GM12878 (cell line): Measurements from ENCODE around the gene KDM1B. TPM values are rescaled to one million over a fixed set of nuclear protein-coding genes. Genes with fewer than 3 reads are reported as not detected.
A peak's percentile ranks its signal among the peaks of the same experiment; 100 is the strongest.

ENCODE experiments used
- ATAC-seq: fragments of 200-7000 bp; cut with Tn5 transposase; 3 replicates; pipeline ENCODE4 v1.9.1; 2020; ENCODE audit warnings: mild to moderate bottlenecking, moderate library complexity
- BruUV-seq: library from RNA; stranded (reverse); fragments of 400-500 nt; replicated peaks from 2 replicates; lab custom pipeline; 2021; lab: Mats Ljungman, UMichigan
- CTCF ChIA-PET: fragments of 300-600 bp; sonication (Branson Sonifier 250); formaldehyde crosslinking; extraction: SDS; loops from one replicate; lab custom pipeline; 2021; ENCODE audit warnings: inconsistent platforms; lab: Yijun Ruan, JAX
- POLR2A ChIA-PET: fragments of 350-600 bp; formaldehyde crosslinking; extraction: SDS; loops from one replicate; lab custom pipeline; 2021; ENCODE audit warnings: inconsistent platforms; lab: Charles Lee
- RAD21 ChIA-PET: fragments of 300-600 bp; sonication (Branson Sonifier 250); formaldehyde crosslinking; loops from one replicate; lab custom pipeline; 2023; ENCODE audit warnings: antibody characterized with exemption; ENCODE audit not compliant: unreplicated experiment; lab: Charles Lee
- SMC1A ChIA-PET: fragments of 300-600 bp; sonication (Branson Sonifier 250); formaldehyde crosslinking; loops from one replicate; lab custom pipeline; 2023; ENCODE audit not compliant: unreplicated experiment, uncharacterized antibody; lab: Charles Lee
- DNase-seq: peaks from one replicate; pipeline ENCODE4 v3.0.0-alpha.2; 2011; ENCODE audit warnings: low read depth, low spot score
- FAIRE-seq: peaks from 3 replicates; lab custom pipeline; 2011; peaks lifted over from hg19 to GRCh38; lab: Jason Lieb, UNC
- H2AFZ ChIP-seq: 2 replicates; pipeline ENCODE4 v1.6.0; 2011; ENCODE audit warnings: low read depth, low read length, control low read depth; ENCODE audit not compliant: control insufficient read depth
- H3K27ac ChIP-seq: 2 replicates; pipeline ENCODE4 v1.5.1; 2011; ENCODE audit warnings: control low read depth; ENCODE audit not compliant: control insufficient read depth, insufficient read depth
- H3K27me3 ChIP-seq, 2 experiments: replicated peaks in 1 of 2; 2 replicates each; pipeline versions ENCODE4 v1.6.0 to v1.6.1; 2011; ENCODE audit warnings: low read length in 1 of 2; ENCODE audit not compliant: control insufficient read depth in 2 of 2, insufficient read depth in 2 of 2
- H3K36me3 ChIP-seq, 2 experiments: 2 replicates each; pipeline ENCODE4 v1.5.1; 2011; ENCODE audit warnings: low read length in 1 of 2; ENCODE audit not compliant: control insufficient read depth in 2 of 2, insufficient read depth in 2 of 2
- H3K4me1 ChIP-seq: 2 replicates; pipeline ENCODE4 v1.6.1; 2011; ENCODE audit warnings: mild to moderate bottlenecking, low read length, moderate library complexity, mixed read lengths; ENCODE audit not compliant: control insufficient read depth, insufficient read depth
- H3K4me2 ChIP-seq: 2 replicates; pipeline ENCODE4 v1.6.0; 2011; ENCODE audit warnings: control low read depth; ENCODE audit not compliant: control insufficient read depth, insufficient read depth
- H3K4me3 ChIP-seq: fragments of 200-600 bp; sonication (generic); 2 replicates; pipeline ENCODE4 v1.5.1; 2016
- H3K79me2 ChIP-seq: 2 replicates; pipeline ENCODE4 v1.6.0; 2011; ENCODE audit warnings: low read length; ENCODE audit not compliant: control insufficient read depth, insufficient read depth
- H3K9ac ChIP-seq: 2 replicates; pipeline ENCODE4 v1.8.0; 2011; ENCODE audit warnings: low read length, control low read depth, mixed read lengths; ENCODE audit not compliant: control insufficient read depth, insufficient read depth
- H3K9me3 ChIP-seq: replicated peaks from 3 replicates; pipeline ENCODE4 v1.5.1; 2011; ENCODE audit warnings: mild to moderate bottlenecking, low read length; ENCODE audit not compliant: control insufficient read depth, insufficient read depth
- H4K20me1 ChIP-seq: 2 replicates; pipeline ENCODE4 v1.6.0; 2011; ENCODE audit not compliant: control insufficient read depth, insufficient read depth
- DPF2 ChIP-seq: fragments of 450-650 bp; IDR thresholded peaks from 2 replicates; pipeline ENCODE4 v1.6.1; 2017; ENCODE audit warnings: mild to moderate bottlenecking
- EED ChIP-seq: sonication (generic); IDR thresholded peaks from 2 replicates; pipeline ENCODE4 v1.6.1; 2016; ENCODE audit warnings: antibody characterized with exemption, low read depth
- FOXM1 ChIP-seq: IDR thresholded peaks from 2 replicates; pipeline ENCODE4 v1.6.1; 2012; ENCODE audit warnings: low read depth, mild to moderate bottlenecking, inconsistent platforms, low read length, moderate library complexity
- GATAD2B ChIP-seq: fragments of 450-650 bp; conservative IDR thresholded peaks from 2 replicates; pipeline ENCODE4 v1.6.1; 2017; ENCODE audit warnings: low read depth, mild to moderate bottlenecking, moderate library complexity
- HCFC1 ChIP-seq: fragments of 150-350 bp; IDR thresholded peaks from 2 replicates; pipeline ENCODE4 v1.6.1; 2014; ENCODE audit warnings: low read length
- MEF2A ChIP-seq: IDR thresholded peaks from 2 replicates; pipeline ENCODE4 v1.6.1; 2011; ENCODE audit warnings: low read depth, mild to moderate bottlenecking, low read length, moderate library complexity; ENCODE audit not compliant: insufficient read depth
- MEF2B ChIP-seq: fragments of 450-650 bp; IDR thresholded peaks from 2 replicates; pipeline ENCODE4 v1.6.1; 2018; ENCODE audit warnings: mild to moderate bottlenecking, moderate library complexity; ENCODE audit not compliant: partially characterized antibody, poor library complexity, severe bottlenecking
- MXI1 ChIP-seq: fragments of 150-350 bp; IDR thresholded peaks from 2 replicates; pipeline ENCODE4 v1.6.1; 2011; ENCODE audit warnings: low read depth, mild to moderate bottlenecking, inconsistent platforms, low read length, improper control_type of control experiment
- NFIC ChIP-seq: IDR thresholded peaks from 2 replicates; pipeline ENCODE4 v1.6.1; 2012; ENCODE audit warnings: low read depth, mild to moderate bottlenecking, inconsistent platforms, low read length, moderate library complexity
- RUNX3 ChIP-seq: IDR thresholded peaks from 2 replicates; pipeline ENCODE4 v1.6.1; 2012; ENCODE audit warnings: low read length, inconsistent platforms
- TBL1XR1 ChIP-seq: IDR thresholded peaks from 2 replicates; pipeline ENCODE4 v1.6.1; 2012; ENCODE audit warnings: low read depth, low read length, improper control_type of control experiment
- ZBTB11 ChIP-seq: fragments of 450-650 bp; formaldehyde crosslinking; IDR thresholded peaks from 2 replicates; pipeline ENCODE4 v1.5.0; 2022; ENCODE audit warnings: mild to moderate bottlenecking, missing genetic modification characterization
- ZBTB33 ChIP-seq: fragments of 450-650 bp; IDR thresholded peaks from 2 replicates; pipeline ENCODE4 v1.6.1; 2017; ENCODE audit warnings: mild to moderate bottlenecking
- WGBS: methylation state at CpG from one replicate; pipeline ENCODE4 v1.1.6; 2016; ENCODE audit warnings: low lambda C conversion rate; ENCODE audit not compliant: insufficient replicate concordance, insufficient coverage; ENCODE audit errors: missing lambda C conversion rate; 5-methylcytosine and 5-hydroxymethylcytosine counted together
- in situ Hi-C: fragments of 300-500 bp; cut with MboI; formaldehyde crosslinking; loops from 9 replicates; pipeline ENCODE4 v1.14.3; 2018; ENCODE audit warnings: mixed read lengths
- intact Hi-C: fragments of 100-400 bp; cut with micrococcal nuclease; formaldehyde crosslinking; loops from one replicate; pipeline ENCODE4 v1.14.2; 2022; ENCODE audit not compliant: unreplicated experiment
- polyA plus RNA-seq, 11 experiments: library from polyadenylated mRNA; depleted of rRNA in 4 of 11; unstranded in 6 of 11; stranded (reverse) in 5 of 11; fragments of >200 nt; fragmentation: Nextera tagmentation in 4 of 11; fragmentation: Illumina TruSeq in 1 of 11; extraction: Ambion mirVana in 4 of 11; extraction: Trizol in 1 of 11; gene quantifications; 1 replicate in 1 of 11; 2 replicates in 10 of 11; pipeline versions ENCODE4 v1.2.1 to v1.2.3, GENCODE V29; 2011 to 2016; ENCODE audit warnings: inconsistent platforms in 2 of 11, missing spikeins in 2 of 11, low read depth in 1 of 11
- total RNA-seq, 4 experiments: library from RNA; depleted of rRNA in 3 of 4; stranded (reverse); fragments of >200 nt in 3 of 4; fragmentation: Illumina TruSeq in 1 of 4; extraction: Trizol in 1 of 4; gene quantifications; 2 replicates each; pipeline versions ENCODE4 v1.2.1 to v1.2.3, GENCODE V29; 2013 to 2021
- TF ChIP-seq, protein P1 (sequence below): fragments of 150-350 bp; IDR thresholded peaks from 2 replicates; pipeline ENCODE4 v1.6.1; 2016; ENCODE audit warnings: low read depth, low read length

KDM1B gene
- total and polyA plus RNA-seq, 10 of the 15 experiments (the other 5 are each of a cell fraction or from before 2014, with no cell fraction given), result 1.7 to 22.5 (median 13.9) TPM

DNA sequence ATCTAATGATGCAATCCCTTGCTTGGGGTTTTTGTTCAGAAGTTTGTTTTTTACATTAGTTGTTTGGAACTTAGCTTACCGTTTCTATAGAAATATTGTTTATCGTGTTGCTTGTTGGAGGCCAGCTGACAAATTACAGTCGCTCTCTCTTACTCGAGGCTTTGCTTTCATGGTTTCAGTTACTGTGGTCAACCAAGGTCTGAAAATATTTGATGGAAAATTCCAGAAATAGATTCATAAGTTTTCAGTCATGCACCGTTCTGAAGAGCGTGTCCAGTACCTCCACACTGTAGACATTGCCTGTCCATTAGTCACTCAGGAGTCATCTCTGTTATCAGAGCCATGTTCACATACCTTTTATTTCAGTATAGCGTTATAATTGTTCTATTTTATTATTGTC is 61.2 kb downstream of the KDM1B start:
- Histone ChIP-seq H3K36me3 (peaks cover 0 to 11% of the 10 kb centered on the region in 2 experiments; a peak in 2 of 4 replicates), H3K9me3 (no peaks in the 10 kb centered on the region; the same call in 2 of the 3 replicates), H3K4me1 (peaks cover 50% of the 10 kb centered on the region), H2AFZ (no peak overlapping the region), H3K9ac (no peak overlapping the region), H4K20me1 (no peaks in the 10 kb centered on the region), H3K79me2 (no peaks in the 10 kb centered on the region), H3K4me3 (peak overlapping the region; percentile 0; the same call in 1 of the 2 replicates), H3K4me2 (0 out of 2 replicates have a peak overlapping the region, but pooled peaks have one; percentile 31), H3K27me3 (no peaks in the 10 kb centered on the region), H3K27ac (peak overlapping the region; percentile 70)
- no peak for FAIRE-seq
- WGBS, result 92% methylated on average over 7 of the region's 7 CpGs
- RAD21 ChIA-PET, result no interaction called here
- no peak for DNase-seq
- CTCF ChIA-PET, result interaction anchor here (0.7 kb wide), 1 partner anchor 401 kb away, joined by 3 read pairs; no protein-coding TSS in a partner anchor
- SMC1A ChIA-PET, result interaction anchor here (1.1 kb wide), 1 partner anchor 44 kb away, joined by 4 read pairs; no protein-coding TSS in a partner anchor
- no TSS peak for BruUV-seq
- POLR2A ChIA-PET, result interaction anchor here (0.9 to 1.2 kb wide), 2 partner anchors 61 to 62 kb away, joined by 3 to 4 read pairs; partner anchors contain the start of gene TPMT
- intact Hi-C loops, result no loop called here
- TF ChIP-seq EED, result no peak
- peak; percentile 74; the same call in 1 of the 2 replicates for TF ChIP-seq RUNX3
- TF ChIP-seq HCFC1, result no peak
- peak; percentile 36; the same call in 1 of the 2 replicates for TF ChIP-seq NFIC
- TF ChIP-seq ZBTB33, result no peak
- TF ChIP-seq, protein P1, sequence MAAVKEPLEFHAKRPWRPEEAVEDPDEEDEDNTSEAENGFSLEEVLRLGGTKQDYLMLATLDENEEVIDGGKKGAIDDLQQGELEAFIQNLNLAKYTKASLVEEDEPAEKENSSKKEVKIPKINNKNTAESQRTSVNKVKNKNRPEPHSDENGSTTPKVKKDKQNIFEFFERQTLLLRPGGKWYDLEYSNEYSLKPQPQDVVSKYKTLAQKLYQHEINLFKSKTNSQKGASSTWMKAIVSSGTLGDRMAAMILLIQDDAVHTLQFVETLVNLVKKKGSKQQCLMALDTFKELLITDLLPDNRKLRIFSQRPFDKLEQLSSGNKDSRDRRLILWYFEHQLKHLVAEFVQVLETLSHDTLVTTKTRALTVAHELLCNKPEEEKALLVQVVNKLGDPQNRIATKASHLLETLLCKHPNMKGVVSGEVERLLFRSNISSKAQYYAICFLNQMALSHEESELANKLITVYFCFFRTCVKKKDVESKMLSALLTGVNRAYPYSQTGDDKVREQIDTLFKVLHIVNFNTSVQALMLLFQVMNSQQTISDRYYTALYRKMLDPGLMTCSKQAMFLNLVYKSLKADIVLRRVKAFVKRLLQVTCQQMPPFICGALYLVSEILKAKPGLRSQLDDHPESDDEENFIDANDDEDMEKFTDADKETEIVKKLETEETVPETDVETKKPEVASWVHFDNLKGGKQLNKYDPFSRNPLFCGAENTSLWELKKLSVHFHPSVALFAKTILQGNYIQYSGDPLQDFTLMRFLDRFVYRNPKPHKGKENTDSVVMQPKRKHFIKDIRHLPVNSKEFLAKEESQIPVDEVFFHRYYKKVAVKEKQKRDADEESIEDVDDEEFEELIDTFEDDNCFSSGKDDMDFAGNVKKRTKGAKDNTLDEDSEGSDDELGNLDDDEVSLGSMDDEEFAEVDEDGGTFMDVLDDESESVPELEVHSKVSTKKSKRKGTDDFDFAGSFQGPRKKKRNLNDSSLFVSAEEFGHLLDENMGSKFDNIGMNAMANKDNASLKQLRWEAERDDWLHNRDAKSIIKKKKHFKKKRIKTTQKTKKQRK, result no peak
- TF ChIP-seq TBL1XR1, result no peak
- no peak for TF ChIP-seq DPF2
- peak; percentile 64; the same call in 1 of the 2 replicates for TF ChIP-seq MEF2A
- no peak for TF ChIP-seq GATAD2B
- peak; percentile 34; the same call in 1 of the 2 replicates for TF ChIP-seq FOXM1
- no peak for TF ChIP-seq ZBTB11
- TF ChIP-seq MEF2B, result peak; percentile 38
- no peak for TF ChIP-seq MXI1
- in situ Hi-C loops, result no loop called here
- ATAC-seq, result peak; percentile 6; the same call in 2 of the 3 replicates
